Thoracic aorta (tissue), 2 donors: Measurements from ENCODE around the gene RBBP8NL. TPM values are rescaled to one million over a fixed set of nuclear protein-coding genes. Genes with fewer than 3 reads are reported as not detected.

ENCODE experiments used
- ATAC-seq: fragments of 150-250 bp; one replicate; pipeline ENCODE4 v1.8.0; 2017; ENCODE audit warnings: low read depth; ENCODE audit not compliant: insufficient number of reproducible peaks, low FRiP score
- DNase-seq: peaks from one replicate; pipeline ENCODE4 v3.0.0-alpha.2; 2020; ENCODE audit warnings: low spot score
- H3K27ac ChIP-seq, 2 donors: fragments of 200-600 bp; sonication (generic); 1 replicate in 1 of 2; 2 replicates in 1 of 2; pipeline ENCODE4 v1.5.1; 2016; ENCODE audit warnings: mild to moderate bottlenecking in 2 of 2, moderate library complexity in 2 of 2
- H3K27me3 ChIP-seq: fragments of 200-600 bp; sonication (generic); replicated peaks from 2 replicates; pipeline ENCODE4 v1.6.0; 2016; ENCODE audit warnings: mild to moderate bottlenecking; ENCODE audit not compliant: insufficient read depth
- H3K36me3 ChIP-seq: fragments of 200-600 bp; sonication (generic); one replicate; pipeline ENCODE4 v1.5.1; 2016
- H3K4me1 ChIP-seq, 2 donors: fragments of 200-600 bp; sonication (generic); 1 replicate in 1 of 2; 2 replicates in 1 of 2; pipeline versions ENCODE4 v1.5.1 to v1.6.0; 2016; ENCODE audit warnings: low read depth in 2 of 2, mild to moderate bottlenecking in 1 of 2; ENCODE audit not compliant: control insufficient read depth in 1 of 2
- H3K4me3 ChIP-seq: fragments of 200-600 bp; sonication (generic); 2 replicates; pipeline ENCODE4 v1.5.1; 2016; ENCODE audit warnings: mild to moderate bottlenecking
- H3K9me3 ChIP-seq: fragments of 200-600 bp; sonication (generic); 2 replicates; pipeline ENCODE4 v1.5.1; 2016
- total RNA-seq, 2 donors: library from RNA; depleted of rRNA; stranded (reverse); fragments of >200 nt; gene quantifications; one replicate each; pipeline versions ENCODE4 v1.1.0 to v1.2.3, GENCODE V29; 2016
- TF ChIP-seq, protein P1 (sequence below): fragments of 200-600 bp; sonication (generic); IDR thresholded peaks from one replicate; pipeline ENCODE4 v1.5.1; 2019; ENCODE audit warnings: antibody characterized with exemption

The RBBP8NL gene
- total RNA-seq, 2 donors from 2014 or later = not detected

DNA sequence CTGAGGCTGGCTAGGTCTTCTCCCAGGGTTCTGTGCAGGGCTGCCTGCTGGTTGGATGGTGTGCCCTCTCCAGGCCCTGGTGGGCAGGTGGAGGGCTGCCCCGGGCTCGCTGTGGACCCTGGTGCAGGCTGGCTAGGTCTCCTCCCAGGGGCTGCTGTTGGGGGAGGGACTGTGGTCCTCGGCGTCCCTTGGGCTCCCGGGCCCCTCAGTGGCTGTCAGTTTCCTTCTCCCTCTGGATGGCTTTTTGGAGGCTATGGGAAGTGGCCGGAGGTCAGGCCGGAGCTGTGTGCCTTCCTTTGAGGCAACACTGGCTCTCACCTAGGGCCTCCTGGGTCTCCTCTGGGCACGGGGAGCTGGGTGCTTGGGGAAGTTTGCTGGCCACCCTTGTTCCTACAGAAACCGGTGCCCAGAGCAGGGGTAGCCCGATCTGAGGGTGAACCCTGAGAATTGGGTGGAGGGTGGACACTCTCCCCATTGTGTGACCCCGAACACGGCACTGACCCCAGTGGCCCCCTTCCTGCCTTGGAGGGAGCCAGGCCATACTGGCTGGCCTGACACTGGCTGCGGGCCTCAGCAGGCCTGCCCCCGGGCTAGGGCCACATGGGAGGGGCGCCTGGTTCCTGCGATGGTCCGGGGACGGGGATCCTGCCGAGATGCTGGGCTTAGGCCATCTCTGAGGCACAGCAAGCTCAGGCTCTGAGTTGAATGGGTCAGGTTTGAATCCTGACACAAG lies 16.4 kb downstream of the RBBP8NL start:
- peaks cover 7 to 13% of the 10 kb centered on the region in 2 donors for H3K4me1 ChIP-seq
- H3K9me3 ChIP-seq = no peaks in the 10 kb centered on the region
- no peak overlapping the region for H3K27ac ChIP-seq
- H3K4me3 ChIP-seq = no peak overlapping the region
- no peaks in the 10 kb centered on the region for H3K36me3 ChIP-seq
- TF ChIP-seq, protein P1, sequence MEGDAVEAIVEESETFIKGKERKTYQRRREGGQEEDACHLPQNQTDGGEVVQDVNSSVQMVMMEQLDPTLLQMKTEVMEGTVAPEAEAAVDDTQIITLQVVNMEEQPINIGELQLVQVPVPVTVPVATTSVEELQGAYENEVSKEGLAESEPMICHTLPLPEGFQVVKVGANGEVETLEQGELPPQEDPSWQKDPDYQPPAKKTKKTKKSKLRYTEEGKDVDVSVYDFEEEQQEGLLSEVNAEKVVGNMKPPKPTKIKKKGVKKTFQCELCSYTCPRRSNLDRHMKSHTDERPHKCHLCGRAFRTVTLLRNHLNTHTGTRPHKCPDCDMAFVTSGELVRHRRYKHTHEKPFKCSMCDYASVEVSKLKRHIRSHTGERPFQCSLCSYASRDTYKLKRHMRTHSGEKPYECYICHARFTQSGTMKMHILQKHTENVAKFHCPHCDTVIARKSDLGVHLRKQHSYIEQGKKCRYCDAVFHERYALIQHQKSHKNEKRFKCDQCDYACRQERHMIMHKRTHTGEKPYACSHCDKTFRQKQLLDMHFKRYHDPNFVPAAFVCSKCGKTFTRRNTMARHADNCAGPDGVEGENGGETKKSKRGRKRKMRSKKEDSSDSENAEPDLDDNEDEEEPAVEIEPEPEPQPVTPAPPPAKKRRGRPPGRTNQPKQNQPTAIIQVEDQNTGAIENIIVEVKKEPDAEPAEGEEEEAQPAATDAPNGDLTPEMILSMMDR = no peak
- DNase-seq = no peak
- H3K27me3 ChIP-seq = no peaks in the 10 kb centered on the region
- ATAC-seq = no peak

DNA sequence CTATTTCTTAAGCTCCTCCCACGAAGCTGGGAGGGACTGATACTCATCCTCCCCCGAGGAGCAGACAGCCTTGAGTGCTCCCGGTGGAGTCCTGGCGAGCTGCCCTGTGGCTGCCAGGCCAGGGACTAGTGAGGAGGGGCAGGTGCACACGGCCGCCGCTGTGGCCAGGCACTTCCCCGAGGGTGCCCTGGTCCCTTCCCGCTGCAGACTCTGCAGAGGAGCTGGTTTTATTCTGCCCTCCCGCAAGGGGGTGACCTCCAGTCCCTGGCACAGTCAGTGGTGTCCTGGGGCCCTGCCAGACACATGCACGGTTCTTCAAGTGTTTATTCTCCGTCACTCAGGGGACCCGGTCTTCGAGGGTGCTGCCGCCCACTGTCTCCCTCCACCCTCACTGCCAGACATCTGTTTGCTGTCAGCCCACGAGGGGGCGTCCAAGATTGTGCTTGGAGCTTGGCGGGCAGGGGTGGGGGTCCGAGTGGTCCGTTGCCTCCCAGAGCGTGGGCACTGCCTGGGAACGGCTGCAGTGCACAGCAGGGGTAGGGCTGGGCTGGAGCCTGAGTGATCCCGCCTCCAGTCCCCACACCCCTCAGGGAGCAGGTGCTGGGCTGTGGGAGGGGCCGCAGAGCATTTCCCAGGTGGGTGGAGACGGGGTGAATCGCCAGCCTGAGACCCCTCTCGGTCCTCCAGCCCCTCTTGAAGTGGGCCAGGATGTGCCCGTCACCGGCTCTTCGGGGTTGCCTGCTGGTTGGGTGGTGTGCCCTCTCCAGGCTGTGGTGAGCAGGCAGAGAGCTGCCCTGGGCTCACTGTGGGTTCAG lies 17.2 kb downstream of the RBBP8NL start:
- no peak for DNase-seq
- Histone ChIP-seq H3K4me1 (peaks cover 12 to 20% of the 10 kb centered on the region in 2 donors), H3K9me3 (no peaks in the 10 kb centered on the region), H3K36me3 (no peaks in the 10 kb centered on the region), H3K27me3 (no peaks in the 10 kb centered on the region), H3K4me3 (peak overlapping the region; percentile 19), H3K27ac (no peak overlapping the region)
- ATAC-seq = no peak
- TF ChIP-seq, protein P1 = no peak

DNA sequence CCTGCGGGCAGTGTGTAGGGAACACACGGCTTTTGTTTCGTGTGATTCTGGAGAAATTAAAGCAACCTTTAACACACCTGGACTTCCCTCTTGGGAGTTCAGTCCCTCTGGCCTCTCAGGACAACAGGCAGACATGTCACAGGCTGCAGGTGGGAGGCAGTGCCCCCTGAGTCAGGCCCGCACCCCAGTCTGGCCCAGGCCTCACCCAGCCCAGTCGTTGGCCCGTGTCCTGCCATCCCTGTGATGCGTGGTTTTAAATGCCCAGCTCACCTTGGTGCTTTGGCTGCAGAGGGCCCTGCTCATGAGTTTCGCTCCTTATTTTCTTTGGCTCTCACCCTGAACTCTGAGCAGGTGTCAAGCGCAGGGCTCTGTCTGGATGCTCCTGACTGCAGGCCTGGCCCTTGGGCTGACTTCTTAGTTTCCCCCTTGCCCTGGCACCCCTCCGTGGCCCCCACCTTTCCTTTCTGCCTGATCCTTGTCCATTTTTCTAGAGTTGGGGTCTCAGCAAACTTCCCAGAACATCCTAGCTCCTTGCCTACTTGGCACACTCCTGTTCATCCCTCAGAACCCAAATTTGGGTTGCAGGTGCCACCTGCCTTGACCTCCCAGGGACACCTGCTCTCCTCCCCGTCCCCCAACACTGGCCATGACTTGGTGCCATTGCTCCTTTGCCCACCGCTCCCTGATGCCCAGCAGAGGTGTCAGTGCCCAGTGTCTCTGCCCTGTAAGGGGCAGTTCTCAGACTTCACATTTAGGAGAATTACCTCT lies 18.1 kb downstream of the RBBP8NL start:
- no peak for ATAC-seq
- no peak for DNase-seq
- Histone ChIP-seq H3K27ac (no peak overlapping the region), H3K4me1 (peaks cover 12 to 23% of the 10 kb centered on the region in 2 donors), H3K4me3 (no peak overlapping the region), H3K36me3 (no peaks in the 10 kb centered on the region), H3K27me3 (no peaks in the 10 kb centered on the region), H3K9me3 (no peaks in the 10 kb centered on the region)
- TF ChIP-seq, protein P1 = no peak

DNA sequence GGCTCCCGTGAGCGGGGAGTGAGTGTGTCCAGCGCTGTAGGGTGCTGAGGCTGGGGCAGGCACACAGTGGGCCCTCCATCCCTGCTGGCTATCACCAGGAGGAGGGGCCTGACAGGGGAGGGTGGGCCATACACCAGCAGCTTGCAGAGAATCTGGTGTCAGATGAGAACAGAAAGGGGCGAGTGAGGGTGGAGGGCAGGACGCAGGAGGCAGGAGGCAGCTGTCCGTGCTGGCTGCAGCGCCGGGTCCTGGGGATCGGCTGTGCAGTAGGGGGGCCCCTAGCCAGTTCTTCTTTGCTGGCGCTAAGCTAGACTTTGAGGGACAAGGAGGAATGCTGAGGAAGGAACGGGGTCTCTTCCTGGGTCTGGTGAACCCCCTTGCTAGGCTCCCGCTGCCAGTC lies 18.7 kb downstream of the RBBP8NL start:
- H3K9me3 ChIP-seq = no peaks in the 10 kb centered on the region
- no peaks in the 10 kb centered on the region for H3K27me3 ChIP-seq
- DNase-seq (no peak), ATAC-seq (no peak)
- TF ChIP-seq, protein P1 = no peak
- no peaks in the 10 kb centered on the region for H3K36me3 ChIP-seq
- peaks cover 12 to 23% of the 10 kb centered on the region in 2 donors for H3K4me1 ChIP-seq
- no peak overlapping the region for H3K4me3 ChIP-seq
- H3K27ac ChIP-seq = no peak overlapping the region

DNA sequence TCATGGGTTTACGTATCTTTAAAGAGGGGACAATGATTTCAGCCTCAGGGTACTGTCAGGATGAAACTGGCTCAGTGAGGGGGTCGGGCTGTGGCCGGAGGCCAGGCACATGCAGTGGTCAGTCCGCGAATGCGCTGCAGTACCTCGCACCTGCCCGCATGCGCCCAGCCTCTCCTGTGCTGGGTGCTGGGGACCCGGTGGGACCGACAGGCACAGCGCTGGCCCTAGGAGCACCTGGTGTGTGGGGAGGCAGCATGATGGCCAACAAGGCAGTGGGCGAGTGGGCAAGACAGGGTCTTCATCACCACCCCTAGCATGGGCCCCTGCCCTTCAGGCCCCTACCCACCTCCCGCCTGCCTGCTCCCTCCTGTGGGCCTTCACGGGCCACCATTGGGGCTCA lies 19.3 kb downstream of the RBBP8NL start:
- TF ChIP-seq, protein P1 = no peak
- Histone ChIP-seq H3K9me3 (no peaks in the 10 kb centered on the region), H3K27me3 (no peaks in the 10 kb centered on the region), H3K4me3 (no peak overlapping the region), H3K36me3 (no peaks in the 10 kb centered on the region), H3K27ac (no peak overlapping the region), H3K4me1 (peaks cover 12 to 23% of the 10 kb centered on the region in 2 donors)
- no peak for DNase-seq
- no peak for ATAC-seq
